Measurements from ENCODE around the gene FSD1L.

GRCh38 chr9:105401651-105402050, 46.2 kb upstream of the FSD1L start:
- no peak for TF ChIP-seq CTCF (IDR thresholded peaks at IDR 0.05)
- no peak for TF ChIP-seq POLR2A (IDR thresholded peaks at IDR 0.05)
